Measurements from ENCODE around the gene IL12RB2. TPM values are rescaled to one million over a fixed set of nuclear protein-coding genes. Genes with fewer than 3 reads are reported as not detected.

Gene IL12RB2
- total and polyA plus RNA-seq, 2 donors (not counting 1 experiment from before 2014, with no cell fraction given): 0.67 TPM; not detected in 1

GRCh38 chr1:67437961-67438360 is 130.3 kb downstream of the IL12RB2 start:
- H3K4me3 Mint-ChIP-seq: no peak overlapping the region
- intact Hi-C loops (cut with micrococcal nuclease): no loop called here
- Histone ChIP-seq H3K9me3 (ENCODE audit: control extremely low read depth in 1 of 3, control insufficient read depth in 2 of 3, insufficient read depth in 1 of 3, low read length in 2 of 3) (no peaks in the 10 kb centered on the region), H3K4me3 (ENCODE audit: control extremely low read depth in 1 of 5, extremely low read depth in 1 of 5, insufficient read depth in 1 of 5, low read depth in 2 of 5, low read length in 4 of 5) (no peak overlapping the region), H3K4me2 (replicated peaks; ENCODE audit: low read depth, low read length, poor library complexity, severe bottlenecking) (no peak overlapping the region), H4K20me1 (ENCODE audit: control insufficient read depth, insufficient read depth, low read length, poor library complexity, severe bottlenecking) (no peaks in the 10 kb centered on the region), H3K9ac (ENCODE audit: low read length) (no peak overlapping the region), H3K36me3 (replicated peaks in 1 of 2; ENCODE audit: control extremely low read depth in 1 of 2, control insufficient read depth in 1 of 2, extremely low read depth in 1 of 2, insufficient read depth in 2 of 2, low read length in 1 of 2) (no peaks in the 10 kb centered on the region), H3K27ac (ENCODE audit: low read length in 2 of 2) (no peak overlapping the region), H3K79me2 (ENCODE audit: control insufficient read depth, insufficient read depth, low read length) (no peaks in the 10 kb centered on the region), H3K4me1 (ENCODE audit: control insufficient read depth in 2 of 2, insufficient read depth in 2 of 2, low read length in 2 of 2) (peaks cover 9% of the 10 kb centered on the region in 2 donors), H3K27me3 (replicated peaks in 1 of 4; ENCODE audit: control extremely low read depth in 1 of 4, control insufficient read depth in 3 of 4, insufficient read depth in 4 of 4, low read length in 3 of 4) (no peaks in the 10 kb centered on the region), H2AFZ (ENCODE audit: insufficient read depth, low read depth, low read length, poor library complexity, severe bottlenecking) (no peak overlapping the region)
- no peaks in the 10 kb centered on the region for H3K9me3 Mint-ChIP-seq (ENCODE audit: insufficient read depth)
- WGBS (ENCODE audit: insufficient coverage): no CpG with 5 or more reads among the region's 2 CpGs
- ChIA-PET POLR2A (no interaction called here), CTCF (no interaction called here)
- peaks cover 14% of the 10 kb centered on the region for H3K4me1 Mint-ChIP-seq
- H3K27ac Mint-ChIP-seq: no peak overlapping the region
- DNase-seq (no peak), ATAC-seq (ENCODE audit: low read depth) (no peak)
- TF ChIP-seq EZH2 (IDR thresholded peaks at IDR 0.05; ENCODE audit: borderline replicate concordance, insufficient read depth, low read depth, low read length, poor library complexity, severe bottlenecking) (no peak), CTCF (IDR thresholded peaks at IDR 0.05) (no peak)
- H3K27me3 Mint-ChIP-seq: peaks cover 3% of the 10 kb centered on the region

GRCh38 chr1:67439277-67440029 is 131.8 kb downstream of the IL12RB2 start:
- H3K9me3 ChIP-seq (ENCODE audit: control extremely low read depth in 1 of 3, control insufficient read depth in 2 of 3, insufficient read depth in 1 of 3, low read length in 2 of 3): no peaks in the 10 kb centered on the region
- H3K4me1 ChIP-seq (ENCODE audit: control insufficient read depth in 2 of 2, insufficient read depth in 2 of 2, low read length in 2 of 2): peaks cover 0 to 2% of the 10 kb centered on the region in 2 donors
- peaks cover 2% of the 10 kb centered on the region for H3K4me1 Mint-ChIP-seq
- intact Hi-C loops (cut with micrococcal nuclease): no loop called here
- no peak for TF ChIP-seq CTCF (IDR thresholded peaks at IDR 0.05)
- TF ChIP-seq EZH2 (IDR thresholded peaks at IDR 0.05; ENCODE audit: borderline replicate concordance, insufficient read depth, low read depth, low read length, poor library complexity, severe bottlenecking): no peak
- H3K27ac ChIP-seq (ENCODE audit: low read length in 2 of 2): no peak overlapping the region
- no peaks in the 10 kb centered on the region for H3K36me3 ChIP-seq (replicated peaks in 1 of 2; ENCODE audit: control extremely low read depth in 1 of 2, control insufficient read depth in 1 of 2, extremely low read depth in 1 of 2, insufficient read depth in 2 of 2, low read length in 1 of 2)
- WGBS (ENCODE audit: insufficient coverage): 100% methylated on average over 4 of the region's 6 CpGs
- H3K4me2 ChIP-seq (replicated peaks; ENCODE audit: low read depth, low read length, poor library complexity, severe bottlenecking): no peak overlapping the region
- no peaks in the 10 kb centered on the region for H3K79me2 ChIP-seq (ENCODE audit: control insufficient read depth, insufficient read depth, low read length)
- POLR2A ChIA-PET: no interaction called here
- no peaks in the 10 kb centered on the region for H4K20me1 ChIP-seq (ENCODE audit: control insufficient read depth, insufficient read depth, low read length, poor library complexity, severe bottlenecking)
- H3K27ac Mint-ChIP-seq: no peak overlapping the region
- H3K27me3 Mint-ChIP-seq: peaks cover 3% of the 10 kb centered on the region
- H3K9ac ChIP-seq (ENCODE audit: low read length): no peak overlapping the region
- H2AFZ ChIP-seq (ENCODE audit: insufficient read depth, low read depth, low read length, poor library complexity, severe bottlenecking): no peak overlapping the region
- ATAC-seq (ENCODE audit: low read depth): no peak
- CTCF ChIA-PET: no interaction called here
- H3K4me3 Mint-ChIP-seq: no peak overlapping the region
- DNase-seq: no peak
- no peaks in the 10 kb centered on the region for H3K9me3 Mint-ChIP-seq (ENCODE audit: insufficient read depth)
- no peaks in the 10 kb centered on the region for H3K27me3 ChIP-seq (replicated peaks in 1 of 4; ENCODE audit: control extremely low read depth in 1 of 4, control insufficient read depth in 3 of 4, insufficient read depth in 4 of 4, low read length in 3 of 4)
- no peak overlapping the region for H3K4me3 ChIP-seq (ENCODE audit: control extremely low read depth in 1 of 5, extremely low read depth in 1 of 5, insufficient read depth in 1 of 5, low read depth in 2 of 5, low read length in 4 of 5)
